Lung (tissue), 12 donors: Measurements from ENCODE around the gene PLAU. TPM values are rescaled to one million over a fixed set of nuclear protein-coding genes. Genes with fewer than 3 reads are reported as not detected.

ENCODE experiments used
- ATAC-seq: fragments of 200-7000 bp; cut with Tn5 transposase; one replicate; pipeline ENCODE4 v1.9.1; 2020; ENCODE audit warnings: moderate number of reproducible peaks; ENCODE audit not compliant: insufficient read depth, low FRiP score
- DNase-seq, 3 donors: peaks; one replicate each; pipeline ENCODE4 v3.0.0-alpha.2; 2013 to 2017
- H3K27ac ChIP-seq, 2 donors: one replicate each; pipeline ENCODE4 v1.5.1; 2013; ENCODE audit warnings: mild to moderate bottlenecking in 2 of 2, moderate library complexity in 2 of 2, control low read depth in 1 of 2, inconsistent platforms in 1 of 2, low read depth in 1 of 2, low read length in 1 of 2
- H3K27me3 ChIP-seq, 3 donors: one replicate each; pipeline ENCODE4 v1.5.1; 2013; ENCODE audit warnings: low read length in 2 of 3; ENCODE audit not compliant: control insufficient read depth in 3 of 3, insufficient read depth in 3 of 3
- H3K36me3 ChIP-seq, 4 donors: one replicate each; pipeline ENCODE4 v1.5.1; 2013; ENCODE audit warnings: low read length in 4 of 4, mild to moderate bottlenecking in 1 of 4, moderate library complexity in 1 of 4; ENCODE audit not compliant: control insufficient read depth in 4 of 4, insufficient read depth in 4 of 4
- H3K4me1 ChIP-seq, 5 donors: one replicate each; pipeline ENCODE4 v1.5.1; 2013; ENCODE audit warnings: low read length in 5 of 5, mild to moderate bottlenecking in 2 of 5, moderate library complexity in 1 of 5; ENCODE audit not compliant: control insufficient read depth in 5 of 5, insufficient read depth in 5 of 5
- H3K4me3 ChIP-seq: one replicate; pipeline ENCODE4 v1.5.1; 2013; ENCODE audit warnings: mild to moderate bottlenecking, control low read depth, moderate library complexity
- H3K9ac ChIP-seq, 2 donors: one replicate each; pipeline ENCODE4 v1.5.1; 2013; ENCODE audit warnings: low read length in 2 of 2, control low read depth in 1 of 2; ENCODE audit not compliant: insufficient read depth in 1 of 2
- H3K9me3 ChIP-seq, 4 donors: one replicate each; pipeline ENCODE4 v1.5.1; 2013; ENCODE audit warnings: low read length in 3 of 4, mild to moderate bottlenecking in 1 of 4, moderate library complexity in 1 of 4; ENCODE audit not compliant: control insufficient read depth in 4 of 4, insufficient read depth in 3 of 4
- CTCF ChIP-seq: IDR thresholded peaks from 2 replicates; pipeline ENCODE4 v1.5.1; 2012; ENCODE audit warnings: mild to moderate bottlenecking; ENCODE audit errors: control extremely low read depth, extremely low read depth
- WGBS, 2 donors: extraction: QIAGEN DNeasy Blood & Tissue Kit; methylation state at CpG; one replicate each; pipeline ENCODE4 v1.1.7; 2013; 5-methylcytosine and 5-hydroxymethylcytosine counted together
- polyA plus RNA-seq, 2 donors: library from polyadenylated mRNA; stranded (reverse); fragments of 200-250 nt; gene quantifications; one replicate each; pipeline ENCODE4 v1.2.1, GENCODE V29; 2013
- total RNA-seq, 2 donors: library from RNA; depleted of rRNA in 1 of 2; stranded (reverse); fragments of >200 nt in 1 of 2; gene quantifications; one replicate each; pipeline ENCODE4 v1.2.1, GENCODE V29; 2014 to 2021
- donor health status: control.
- donor health status: control.
- donor health status: Bipolar disorder and iron deficiency.
- donor health status: healthy.
- donor health status: DM: yes; HTN: yes; CAD: no.

The PLAU gene
- total and polyA plus RNA-seq, 4 donors = 11.6 to 36.7 (median 18.3) TPM

DNA sequence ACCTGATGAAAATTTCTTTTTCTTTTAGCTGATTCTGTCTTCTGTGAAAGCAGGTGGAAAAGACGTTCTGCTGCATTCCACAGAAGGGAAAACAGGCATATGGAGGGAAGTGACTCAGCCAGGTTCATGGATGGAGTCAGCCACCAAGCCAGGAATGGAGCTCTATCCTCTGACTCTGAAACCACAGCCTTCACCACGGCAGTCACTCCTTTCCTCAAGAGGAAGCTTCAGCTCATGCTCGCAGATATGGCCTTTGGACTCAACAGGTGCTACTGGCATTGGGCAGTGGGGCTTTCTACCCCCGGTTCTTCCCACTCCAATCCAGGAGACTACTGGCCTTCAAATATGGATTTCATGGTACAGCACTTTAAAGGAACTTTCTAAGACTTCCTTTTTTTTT, 11.5 kb upstream of the PLAU start:
- peak in 1 of 3 donors; percentile 37 for DNase-seq
- ATAC-seq = no peak
- Histone ChIP-seq H3K27me3 (no peaks in the 10 kb centered on the region), H3K4me1 (no peaks in the 10 kb centered on the region), H3K36me3 (no peaks in the 10 kb centered on the region), H3K27ac (no peak overlapping the region), H3K9me3 (no peaks in the 10 kb centered on the region), H3K4me3 (no peak overlapping the region), H3K9ac (no peak overlapping the region)
- no peak for TF ChIP-seq CTCF
- WGBS, 2 donors = 32 to 52% methylated on average over 4 of the region's 4 CpGs

- Histone ChIP-seq H3K4me1 (no peaks in the 10 kb centered on the region), H3K36me3 (no peaks in the 10 kb centered on the region), H3K4me3 (no peak overlapping the region), H3K9me3 (no peaks in the 10 kb centered on the region), H3K27me3 (no peaks in the 10 kb centered on the region), H3K9ac (no peak overlapping the region), H3K27ac (no peak overlapping the region)
- DNase-seq (no peak), ATAC-seq (no peak)
- 60 to 80% methylated on average over 5 of the region's 5 CpGs for WGBS, 2 donors
- no peak for TF ChIP-seq CTCF
Measured at GRCh38 chr10:73900064-73900463, 10.9 kb upstream of the PLAU start.

DNA sequence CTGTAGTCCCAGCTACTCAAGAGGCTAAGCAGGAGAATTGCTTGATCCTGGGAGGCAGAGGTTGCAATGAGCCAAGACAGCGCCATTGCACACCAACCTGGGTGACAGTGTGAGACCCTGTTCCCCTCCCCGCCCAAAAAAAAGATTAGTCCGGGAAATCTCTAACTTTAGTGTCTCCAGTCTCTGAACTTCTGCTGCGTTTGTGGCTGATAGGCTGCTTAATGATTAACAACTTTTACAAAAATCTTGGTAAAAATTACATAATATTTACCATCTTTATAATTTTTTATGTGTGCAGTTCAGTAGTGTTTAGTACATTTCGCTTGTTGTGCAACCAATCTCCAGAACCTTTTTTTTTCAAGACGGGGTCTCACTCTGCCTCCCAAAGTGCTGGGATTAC, 9.7 kb upstream of the PLAU start:
- DNase-seq = no peak
- H3K9me3 ChIP-seq = no peaks in the 10 kb centered on the region
- H3K9ac ChIP-seq = no peak overlapping the region
- TF ChIP-seq CTCF = no peak
- H3K27ac ChIP-seq = no peak overlapping the region
- no peaks in the 10 kb centered on the region for H3K4me1 ChIP-seq
- H3K36me3 ChIP-seq = no peaks in the 10 kb centered on the region
- WGBS, 2 donors = 70 to 73% methylated on average over 6 of the region's 6 CpGs
- ATAC-seq = no peak
- H3K27me3 ChIP-seq = no peaks in the 10 kb centered on the region
- H3K4me3 ChIP-seq = no peak overlapping the region

- DNase-seq (no peak), ATAC-seq (no peak)
- Histone ChIP-seq H3K9ac (no peak overlapping the region), H3K4me1 (peaks cover 0 to 10% (median 6%) of the 10 kb centered on the region in 5 donors), H3K27me3 (no peaks in the 10 kb centered on the region), H3K4me3 (no peak overlapping the region), H3K27ac (no peak overlapping the region), H3K9me3 (no peaks in the 10 kb centered on the region), H3K36me3 (no peaks in the 10 kb centered on the region)
- TF ChIP-seq CTCF = no peak
- WGBS, 2 donors = 64 to 81% methylated on average over 2 of the region's 2 CpGs
Measured at GRCh38 chr10:73902351-73902750, 8.6 kb upstream of the PLAU start.
